Mononuclear cell (primary cell): ENCODE results near the gene NEK7. TPM values are rescaled to one million over a fixed set of nuclear protein-coding genes. Genes with fewer than 3 reads are reported as not detected.
"Not testable (repeated sequence)": the region's sequence is repeated elsewhere in the genome, so short reads cannot be mapped to it uniquely, and the experiment has no call there.

ENCODE experiments used
- H3K27me3 ChIP-seq: 2 replicates; pipeline ENCODE4 v1.6.0; 2011; ENCODE audit warnings: low read length, control low read depth; ENCODE audit not compliant: insufficient read depth
- H3K4me1 ChIP-seq: 2 replicates; pipeline ENCODE4 v1.5.1; 2011; ENCODE audit warnings: mild to moderate bottlenecking, low read length, control low read depth; ENCODE audit not compliant: insufficient read depth
- H3K4me3 ChIP-seq: 2 replicates; pipeline ENCODE4 v1.5.1; 2011; ENCODE audit warnings: mild to moderate bottlenecking, low read length, moderate library complexity
- H3K9me3 ChIP-seq: 2 replicates; pipeline ENCODE4 v1.5.1; 2011; ENCODE audit warnings: low read depth, mild to moderate bottlenecking, control low read depth, low read length
- total RNA-seq: library from RNA; depleted of rRNA; stranded (reverse); fragments of >200 nt; gene quantifications from one replicate; pipeline ENCODE4 v1.2.3, GENCODE V29; 2012

Gene NEK7
- total RNA-seq, 1 donor: 29.6 TPM

DNA sequence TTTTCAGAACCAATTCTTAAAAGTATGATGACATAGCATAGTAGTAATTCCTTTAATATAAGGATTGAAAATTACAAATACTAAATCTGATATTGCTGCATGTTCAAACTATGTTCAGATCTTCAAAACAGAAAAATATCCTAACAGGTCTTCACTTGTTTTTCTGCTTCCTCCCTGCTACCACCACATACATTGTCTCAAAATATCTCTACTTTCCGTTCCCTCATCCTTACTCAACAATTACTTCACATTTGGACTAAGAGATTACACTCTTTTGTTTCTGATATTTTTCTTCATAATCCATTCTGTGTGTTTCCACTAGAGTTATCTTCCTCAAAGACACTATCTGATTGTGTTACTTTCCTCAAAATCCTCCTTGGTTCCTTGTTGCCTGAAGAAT, 125.1 kb downstream of the NEK7 start:
- Histone ChIP-seq H3K9me3 (no peaks in the 10 kb centered on the region), H3K27me3 (no peaks in the 10 kb centered on the region), H3K4me3 (no peak overlapping the region), H3K4me1 (no peaks in the 10 kb centered on the region)

DNA sequence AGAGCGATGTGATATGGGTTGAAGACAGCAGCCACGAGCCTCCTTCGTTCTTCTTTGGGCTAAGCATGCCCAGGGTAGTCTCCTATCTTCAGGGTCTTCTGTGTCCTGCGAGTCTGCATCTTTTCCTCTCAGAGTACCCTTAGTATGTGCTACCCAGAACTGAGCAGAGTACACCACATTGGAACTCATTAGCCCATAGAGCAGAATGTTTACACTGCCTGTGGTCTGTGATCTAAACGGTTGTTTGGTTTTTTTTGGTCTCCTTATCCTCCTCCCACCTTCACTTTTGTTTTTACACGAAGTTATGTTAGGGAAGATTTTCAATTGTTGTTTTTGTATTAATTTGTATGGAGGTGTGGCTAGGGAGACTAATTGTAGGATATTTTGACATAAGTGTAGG, 126.4 kb downstream of the NEK7 start:
- Histone ChIP-seq H3K9me3 (no peaks in the 10 kb centered on the region), H3K27me3 (no peaks in the 10 kb centered on the region), H3K4me3 (no peak overlapping the region), H3K4me1 (no peaks in the 10 kb centered on the region)

- Histone ChIP-seq H3K9me3 (no peaks in the 10 kb centered on the region), H3K27me3 (no peaks in the 10 kb centered on the region), H3K4me3 (no peak overlapping the region), H3K4me1 (no peaks in the 10 kb centered on the region)
Measured at GRCh38 chr1:198287916-198288315, 131.1 kb downstream of the NEK7 start.

DNA sequence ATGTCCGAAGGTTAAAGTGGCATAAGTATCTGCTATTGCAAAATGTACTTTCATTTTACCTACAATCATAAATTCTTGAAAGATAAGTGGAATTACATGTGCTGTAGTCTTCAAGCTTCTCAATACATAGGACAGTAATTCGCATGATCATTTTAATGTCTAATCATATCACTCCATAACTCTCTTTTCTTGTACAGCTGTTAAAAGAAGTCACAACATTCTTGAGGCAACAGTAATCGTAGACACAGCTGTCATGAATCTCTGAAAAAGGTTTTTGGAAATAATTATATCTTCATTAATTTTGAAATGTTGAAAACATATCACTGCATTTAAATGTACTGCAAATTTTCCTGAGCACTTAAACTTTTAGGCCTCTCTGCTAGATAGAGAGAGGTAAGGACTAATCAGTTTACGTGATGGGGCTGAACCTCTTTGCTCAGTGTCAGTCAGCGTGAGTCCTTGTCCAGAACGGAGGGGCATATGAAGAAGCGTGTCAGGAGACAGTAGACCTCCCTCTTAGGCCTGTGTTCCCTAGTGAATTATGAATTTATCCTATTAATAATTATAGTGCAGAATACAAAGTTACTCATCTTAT, 133.4 kb downstream of the NEK7 start:
- H3K4me3 ChIP-seq: no peak overlapping the region
- no peaks in the 10 kb centered on the region for H3K4me1 ChIP-seq
- H3K9me3 ChIP-seq: no peaks in the 10 kb centered on the region
- H3K27me3 ChIP-seq: no peaks in the 10 kb centered on the region

GRCh38 chr1:198291036-198291435, 134.2 kb downstream of the NEK7 start:
- no peaks in the 10 kb centered on the region for H3K9me3 ChIP-seq
- H3K4me1 ChIP-seq: no peaks in the 10 kb centered on the region

DNA sequence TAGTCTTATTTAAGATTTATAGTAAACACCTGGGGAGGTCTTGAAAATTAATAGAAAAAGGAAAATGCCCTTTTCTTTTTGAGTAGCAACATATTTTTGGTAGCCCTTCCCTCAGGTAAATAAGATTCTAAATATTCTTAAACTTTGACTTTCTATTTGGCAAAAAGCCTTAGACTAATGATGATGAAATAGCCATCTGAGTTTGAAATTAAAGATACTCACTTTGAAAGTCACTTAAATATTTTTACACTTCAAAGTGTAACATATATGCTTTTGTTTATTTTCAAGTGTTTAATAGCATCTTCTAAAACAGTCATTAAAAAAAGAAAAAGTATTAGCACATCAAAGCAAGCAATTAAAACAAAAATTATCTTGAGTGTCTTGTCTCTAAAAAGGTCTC, 135.1 kb downstream of the NEK7 start:
- Histone ChIP-seq H3K9me3 (no peaks in the 10 kb centered on the region), H3K27me3 (no peaks in the 10 kb centered on the region), H3K4me3 (no peak overlapping the region), H3K4me1 (no peaks in the 10 kb centered on the region)

More at GRCh38 chr1:198291036-198291435, 134.2 kb downstream of the NEK7 start:
- H3K4me3 ChIP-seq: no peak overlapping the region
- no peaks in the 10 kb centered on the region for H3K27me3 ChIP-seq

DNA sequence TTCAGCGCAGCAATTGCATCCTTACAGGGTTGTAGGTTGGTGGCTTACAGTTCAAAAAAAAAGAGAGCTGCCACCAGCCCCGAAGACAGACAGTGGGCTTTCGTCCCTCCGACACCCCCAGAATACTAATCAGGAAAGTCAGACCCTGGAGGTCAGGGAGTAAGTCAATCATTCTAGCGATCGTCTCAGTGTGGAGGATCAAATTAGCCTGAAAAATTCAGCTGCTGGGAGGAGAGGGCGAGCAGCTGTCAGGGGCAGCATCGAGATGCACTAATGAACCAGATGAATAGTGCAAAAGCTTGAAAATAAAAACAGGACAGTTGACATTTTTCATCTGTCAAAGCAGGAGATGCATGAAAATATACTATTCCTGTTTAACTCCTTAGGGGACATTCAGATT, 138.4 kb downstream of the NEK7 start:
- Histone ChIP-seq H3K9me3 (no peaks in the 10 kb centered on the region), H3K4me1 (no peaks in the 10 kb centered on the region), H3K27me3 (no peaks in the 10 kb centered on the region), H3K4me3 (no peak overlapping the region)

DNA sequence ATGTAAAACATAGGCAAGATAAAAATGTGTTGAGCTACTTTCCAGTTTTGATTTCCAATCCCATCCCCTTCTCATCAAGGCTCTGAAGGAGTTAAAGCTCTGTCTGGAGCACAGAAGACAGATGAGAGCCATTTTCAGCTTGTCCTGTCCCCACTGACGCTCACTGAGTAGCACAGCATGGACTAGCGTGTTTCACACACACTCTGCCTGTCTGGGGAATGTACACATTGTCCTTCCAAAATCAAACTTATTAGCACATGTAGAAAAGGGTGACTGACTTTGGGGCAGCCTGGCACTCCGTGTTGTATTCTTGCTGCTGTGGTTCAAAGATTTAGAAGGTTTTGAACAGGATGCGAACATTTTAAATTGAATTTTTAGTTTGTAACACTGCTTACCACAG, 139.2 kb downstream of the NEK7 start:
- H3K4me3 ChIP-seq: no peak overlapping the region
- no peaks in the 10 kb centered on the region for H3K27me3 ChIP-seq
- no peaks in the 10 kb centered on the region for H3K4me1 ChIP-seq
- H3K9me3 ChIP-seq: no peaks in the 10 kb centered on the region

DNA sequence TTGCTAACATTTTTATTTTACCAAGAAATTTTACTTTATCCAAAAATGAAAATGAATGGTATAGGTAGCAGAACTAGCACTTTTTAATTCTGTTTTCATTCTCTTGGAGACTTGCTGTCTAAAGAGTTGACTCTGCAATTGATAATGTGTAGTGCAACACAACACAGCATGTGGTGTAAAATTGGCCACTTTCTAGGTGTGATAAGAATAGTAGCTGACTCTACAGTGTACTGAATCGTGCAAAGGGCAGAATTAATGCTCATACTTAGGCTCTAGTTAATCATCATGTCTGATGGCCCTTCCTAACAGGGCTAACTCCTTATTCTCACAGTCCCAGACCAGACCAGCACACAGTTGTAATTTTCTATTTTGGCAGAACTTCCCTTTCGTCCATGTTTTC, 140.5 kb downstream of the NEK7 start:
- Histone ChIP-seq H3K4me3 (no peak overlapping the region), H3K27me3 (no peaks in the 10 kb centered on the region), H3K9me3 (no peaks in the 10 kb centered on the region), H3K4me1 (no peaks in the 10 kb centered on the region)

- Histone ChIP-seq H3K4me3 (no peak overlapping the region), H3K9me3 (no peaks in the 10 kb centered on the region), H3K27me3 (no peaks in the 10 kb centered on the region), H3K4me1 (no peaks in the 10 kb centered on the region)
Measured at GRCh38 chr1:198298640-198299039, 141.8 kb downstream of the NEK7 start.

- H3K4me3 ChIP-seq: no peak overlapping the region
- no peaks in the 10 kb centered on the region for H3K4me1 ChIP-seq
- no peaks in the 10 kb centered on the region for H3K9me3 ChIP-seq
- no peaks in the 10 kb centered on the region for H3K27me3 ChIP-seq
Measured at GRCh38 chr1:198300451-198300850, 143.7 kb downstream of the NEK7 start.

DNA sequence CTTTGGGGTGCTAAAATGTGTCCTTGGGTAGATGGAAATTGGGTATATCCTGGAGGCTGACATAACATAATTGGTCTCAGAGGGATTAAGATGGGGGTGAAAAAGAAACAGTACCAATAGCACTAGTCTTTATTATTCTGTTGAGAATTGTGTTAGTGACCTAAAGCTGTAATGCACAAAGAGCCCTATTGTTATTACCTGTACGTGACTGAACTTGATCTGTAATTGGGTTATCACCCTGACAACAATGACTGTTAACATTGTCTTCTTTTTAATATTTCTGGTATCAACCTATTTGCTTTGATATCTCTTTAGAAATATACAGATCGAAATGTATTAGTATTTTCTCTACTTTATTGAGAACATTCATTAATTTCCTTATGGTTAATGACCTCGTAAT, 147.6 kb downstream of the NEK7 start:
- Histone ChIP-seq H3K9me3 (no peaks in the 10 kb centered on the region), H3K4me3 (no peak overlapping the region), H3K4me1 (no peaks in the 10 kb centered on the region), H3K27me3 (no peaks in the 10 kb centered on the region)

DNA sequence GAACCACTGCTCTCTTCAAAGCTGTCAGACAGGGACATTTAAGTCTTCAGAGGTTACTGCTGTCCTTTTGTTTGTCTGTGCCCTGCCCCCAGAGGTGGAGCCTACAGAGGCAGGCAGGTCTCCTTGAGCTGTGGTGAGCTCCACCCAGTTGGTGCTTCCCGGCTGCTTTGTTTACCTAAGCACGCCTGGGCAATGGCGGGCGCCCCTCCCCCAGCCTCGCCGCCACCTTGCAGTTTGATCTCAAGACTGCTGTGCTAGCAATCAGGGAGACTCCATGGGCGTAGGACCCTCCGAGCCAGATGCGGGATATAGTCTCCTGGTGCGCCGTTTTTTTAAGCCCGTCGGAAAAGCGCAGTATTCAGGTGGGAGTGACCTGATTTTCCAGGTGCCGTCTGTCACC, 158.0 kb downstream of the NEK7 start:
- not testable (repeated sequence) for H3K27me3 ChIP-seq, H3K9me3 ChIP-seq, H3K4me3 ChIP-seq, H3K4me1 ChIP-seq

DNA sequence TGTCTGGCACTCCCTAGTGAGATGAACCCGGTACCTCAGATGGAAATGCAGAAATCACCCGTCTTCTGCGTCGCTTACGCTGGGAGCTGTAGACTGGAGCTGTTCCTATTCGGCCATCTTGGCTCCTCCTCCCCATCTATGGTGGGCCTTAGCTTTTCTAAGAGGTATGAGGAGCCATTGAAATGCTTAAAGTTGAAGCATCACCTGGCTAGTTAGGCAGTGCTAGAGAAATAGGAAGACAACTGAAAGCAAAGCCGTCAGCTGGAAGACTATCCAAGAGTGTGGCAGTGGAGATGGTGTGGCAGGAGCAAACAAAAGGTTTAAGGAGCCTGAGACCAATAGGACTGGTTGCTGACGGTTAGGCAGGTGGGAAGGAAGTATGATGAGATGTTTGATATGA, 158.5 kb downstream of the NEK7 start:
- H3K9me3 ChIP-seq, H3K4me3 ChIP-seq, H3K27me3 ChIP-seq, H3K4me1 ChIP-seq: not testable (repeated sequence)

- H3K27me3 ChIP-seq: no peaks in the 10 kb centered on the region
Measured at GRCh38 chr1:198316546-198317100, 159.8 kb downstream of the NEK7 start.

GRCh38 chr1:198318085-198318484, 161.3 kb downstream of the NEK7 start:
- no peak overlapping the region for H3K4me3 ChIP-seq
- H3K4me1 ChIP-seq: no peaks in the 10 kb centered on the region
- no peaks in the 10 kb centered on the region for H3K9me3 ChIP-seq
- H3K27me3 ChIP-seq: no peaks in the 10 kb centered on the region

More at GRCh38 chr1:198316546-198317100, 159.8 kb downstream of the NEK7 start:
- H3K4me1 ChIP-seq: no peaks in the 10 kb centered on the region
- H3K9me3 ChIP-seq: no peaks in the 10 kb centered on the region
- H3K4me3 ChIP-seq: no peak overlapping the region
